Activated naive CD8-positive, alpha-beta T cell treated with anti-CD3 and anti-CD28 coated beads for 36 hours (primary cell): Measurements from ENCODE around the gene LMF1. TPM values are rescaled to one million over a fixed set of nuclear protein-coding genes. Genes with fewer than 3 reads are reported as not detected.
"Not testable (repeated sequence)": the region's sequence is repeated elsewhere in the genome, so short reads cannot be mapped to it uniquely, and the experiment has no call there.

ENCODE experiments used
- DNase-seq: peaks from one replicate; pipeline ENCODE4 v3.0.0; 2021
- H3K27ac Mint-ChIP-seq: one replicate; pipeline ENCODE4 v1.8.0; 2022; ENCODE audit warnings: mild to moderate bottlenecking, moderate library complexity, mixed read lengths
- H3K27me3 Mint-ChIP-seq: one replicate; pipeline ENCODE4 v1.8.0; 2022; ENCODE audit warnings: mild to moderate bottlenecking, mixed read lengths
- H3K36me3 Mint-ChIP-seq: one replicate; pipeline ENCODE4 v1.8.0; 2021; ENCODE audit warnings: mild to moderate bottlenecking, mixed read lengths
- H3K4me1 Mint-ChIP-seq: one replicate; pipeline ENCODE4 v1.8.0; 2021; ENCODE audit warnings: mixed read lengths
- H3K4me3 Mint-ChIP-seq: one replicate; pipeline ENCODE4 v1.8.0; 2022; ENCODE audit warnings: mild to moderate bottlenecking, moderate library complexity, mixed read lengths
- H3K9me3 Mint-ChIP-seq: one replicate; pipeline ENCODE4 v1.8.0; 2022; ENCODE audit warnings: mixed read lengths
- total RNA-seq, 2 experiments: library from RNA; stranded (reverse); gene quantifications; one replicate each; pipeline ENCODE4 v1.2.3, GENCODE V29; 2021

The LMF1 gene
- total RNA-seq, 2 experiments from 2014 or later: 7.0 to 8.1 TPM

- not testable (repeated sequence) for H3K27me3 Mint-ChIP-seq, H3K4me1 Mint-ChIP-seq, H3K27ac Mint-ChIP-seq, H3K36me3 Mint-ChIP-seq, H3K4me3 Mint-ChIP-seq, DNase-seq
- peaks cover 20% of the 10 kb centered on the region for H3K9me3 Mint-ChIP-seq
These were observed 111.8 kb downstream of the LMF1 start for GRCh38 chr16:858971-859370.

- not testable (repeated sequence) for DNase-seq
These were observed 112.3 kb downstream of the LMF1 start for GRCh38 chr16:858441-858840.

GRCh38 chr16:856811-857210, 114.0 kb downstream of the LMF1 start:
- no peak for DNase-seq
- Mint-ChIP-seq H3K4me3 (no peak overlapping the region), H3K4me1 (no peaks in the 10 kb centered on the region), H3K36me3 (peaks cover 10% of the 10 kb centered on the region), H3K27ac (no peak overlapping the region), H3K27me3 (no peaks in the 10 kb centered on the region), H3K9me3 (peaks cover 13% of the 10 kb centered on the region)

More at GRCh38 chr16:858441-858840, 112.3 kb downstream of the LMF1 start:
- H3K4me3 Mint-ChIP-seq, H3K4me1 Mint-ChIP-seq, H3K27me3 Mint-ChIP-seq, H3K36me3 Mint-ChIP-seq, H3K27ac Mint-ChIP-seq: not testable (repeated sequence)
- peaks cover 19% of the 10 kb centered on the region for H3K9me3 Mint-ChIP-seq

- no peak for DNase-seq
- Mint-ChIP-seq H3K4me3 (no peak overlapping the region), H3K27me3 (no peaks in the 10 kb centered on the region), H3K36me3 (peaks cover 10% of the 10 kb centered on the region), H3K9me3 (peaks cover 8% of the 10 kb centered on the region), H3K4me1 (no peaks in the 10 kb centered on the region), H3K27ac (no peak overlapping the region)
These were observed 114.7 kb downstream of the LMF1 start for GRCh38 chr16:856101-856500.

- Mint-ChIP-seq H3K4me3 (no peak overlapping the region), H3K27ac (no peak overlapping the region), H3K36me3 (peaks cover 5% of the 10 kb centered on the region), H3K9me3 (peaks cover 1% of the 10 kb centered on the region), H3K4me1 (no peaks in the 10 kb centered on the region), H3K27me3 (no peaks in the 10 kb centered on the region)
- DNase-seq: no peak
These were observed 115.3 kb downstream of the LMF1 start for GRCh38 chr16:855471-855870.

GRCh38 chr16:854808-855410, 115.9 kb downstream of the LMF1 start:
- H3K27me3 Mint-ChIP-seq: no peaks in the 10 kb centered on the region
- no peaks in the 10 kb centered on the region for H3K9me3 Mint-ChIP-seq
- H3K27ac Mint-ChIP-seq: no peak overlapping the region
- peaks cover 5% of the 10 kb centered on the region for H3K36me3 Mint-ChIP-seq
- H3K4me3 Mint-ChIP-seq: no peak overlapping the region
- DNase-seq: no peak
- no peaks in the 10 kb centered on the region for H3K4me1 Mint-ChIP-seq

- Mint-ChIP-seq H3K4me1 (no peaks in the 10 kb centered on the region), H3K9me3 (no peaks in the 10 kb centered on the region), H3K27ac (no peak overlapping the region), H3K27me3 (no peaks in the 10 kb centered on the region), H3K36me3 (peaks cover 2% of the 10 kb centered on the region), H3K4me3 (no peak overlapping the region)
- no peak for DNase-seq
These were observed 116.6 kb downstream of the LMF1 start for GRCh38 chr16:853981-854807.

- Mint-ChIP-seq H3K27me3 (no peaks in the 10 kb centered on the region), H3K4me3 (no peak overlapping the region), H3K9me3 (no peaks in the 10 kb centered on the region), H3K36me3 (no peaks in the 10 kb centered on the region), H3K27ac (no peak overlapping the region), H3K4me1 (no peaks in the 10 kb centered on the region)
- DNase-seq: no peak
These were observed 117.5 kb downstream of the LMF1 start for GRCh38 chr16:853306-853705.

- Mint-ChIP-seq H3K4me1 (no peaks in the 10 kb centered on the region), H3K4me3 (no peak overlapping the region), H3K9me3 (no peaks in the 10 kb centered on the region), H3K27me3 (no peaks in the 10 kb centered on the region), H3K36me3 (no peaks in the 10 kb centered on the region), H3K27ac (no peak overlapping the region)
- no peak for DNase-seq
These were observed 118.2 kb downstream of the LMF1 start for GRCh38 chr16:852451-853185.

- H3K4me1 Mint-ChIP-seq: no peaks in the 10 kb centered on the region
- no peaks in the 10 kb centered on the region for H3K9me3 Mint-ChIP-seq
- no peaks in the 10 kb centered on the region for H3K36me3 Mint-ChIP-seq
These were observed 118.9 kb downstream of the LMF1 start for GRCh38 chr16:851871-852270.

GRCh38 chr16:851209-851810, 119.5 kb downstream of the LMF1 start:
- Mint-ChIP-seq H3K36me3 (no peaks in the 10 kb centered on the region), H3K4me1 (no peaks in the 10 kb centered on the region), H3K27ac (no peak overlapping the region), H3K27me3 (no peaks in the 10 kb centered on the region), H3K4me3 (no peak overlapping the region), H3K9me3 (no peaks in the 10 kb centered on the region)
- DNase-seq: no peak

More at GRCh38 chr16:851871-852270, 118.9 kb downstream of the LMF1 start:
- DNase-seq: no peak
- no peak overlapping the region for H3K4me3 Mint-ChIP-seq
- no peak overlapping the region for H3K27ac Mint-ChIP-seq
- no peaks in the 10 kb centered on the region for H3K27me3 Mint-ChIP-seq

- H3K36me3 Mint-ChIP-seq: no peaks in the 10 kb centered on the region
- no peak for DNase-seq
- no peaks in the 10 kb centered on the region for H3K27me3 Mint-ChIP-seq
- no peak overlapping the region for H3K4me3 Mint-ChIP-seq
- H3K4me1 Mint-ChIP-seq: no peaks in the 10 kb centered on the region
- H3K9me3 Mint-ChIP-seq: no peaks in the 10 kb centered on the region
- no peak overlapping the region for H3K27ac Mint-ChIP-seq
These were observed 120.1 kb downstream of the LMF1 start for GRCh38 chr16:850668-851067.

GRCh38 chr16:848510-849253, 122.1 kb downstream of the LMF1 start:
- Mint-ChIP-seq H3K36me3 (no peaks in the 10 kb centered on the region), H3K4me3 (no peak overlapping the region), H3K27ac (no peak overlapping the region), H3K9me3 (no peaks in the 10 kb centered on the region), H3K4me1 (no peaks in the 10 kb centered on the region), H3K27me3 (no peaks in the 10 kb centered on the region)
- no peak for DNase-seq

- Mint-ChIP-seq H3K4me3 (no peak overlapping the region), H3K9me3 (no peaks in the 10 kb centered on the region)
- DNase-seq: no peak
These were observed 122.9 kb downstream of the LMF1 start for GRCh38 chr16:847681-848445.

More at GRCh38 chr16:847681-848445, 122.9 kb downstream of the LMF1 start:
- H3K27me3 Mint-ChIP-seq: no peaks in the 10 kb centered on the region
- H3K36me3 Mint-ChIP-seq: no peaks in the 10 kb centered on the region
- no peak overlapping the region for H3K27ac Mint-ChIP-seq
- no peaks in the 10 kb centered on the region for H3K4me1 Mint-ChIP-seq
